Hematopoietic multipotent progenitor cell treated with erythropoietin and hydrocortisone succinate and interleukin-3 and kit ligand, for 17 days (in vitro differentiated cells): ENCODE results near the gene ABCD1.
"Not testable (repeated sequence)": the region's sequence is repeated elsewhere in the genome, so short reads cannot be mapped to it uniquely, and the experiment has no call there.

Experiments
- DNase-seq: peaks from one replicate; pipeline ENCODE4 v3.0.0-alpha.2; 2015; ENCODE audit warnings: low spot score

Gene ABCD1

GRCh38 chrX:153694256-153694655, 30.4 kb upstream of the ABCD1 start:
- DNase-seq: not testable (repeated sequence)

- no peak for DNase-seq
These were observed 29.9 kb upstream of the ABCD1 start for GRCh38 chrX:153694687-153695270.

- DNase-seq: no peak
These were observed 28.6 kb upstream of the ABCD1 start for GRCh38 chrX:153696100-153696499.

- not testable (repeated sequence) for DNase-seq
These were observed 28.1 kb upstream of the ABCD1 start for GRCh38 chrX:153696538-153696937.

- not testable (repeated sequence) for DNase-seq
These were observed 27.5 kb upstream of the ABCD1 start for GRCh38 chrX:153696986-153697722.

GRCh38 chrX:153697924-153698865, 26.5 kb upstream of the ABCD1 start:
- DNase-seq: no peak

GRCh38 chrX:153699210-153699783, 25.4 kb upstream of the ABCD1 start:
- DNase-seq: not testable (repeated sequence)

GRCh38 chrX:153699784-153700371, 24.8 kb upstream of the ABCD1 start:
- not testable (repeated sequence) for DNase-seq

- no peak for DNase-seq
These were observed 24.2 kb upstream of the ABCD1 start for GRCh38 chrX:153700376-153700945.

- DNase-seq: no peak
These were observed 23.7 kb upstream of the ABCD1 start for GRCh38 chrX:153700967-153701366.

- DNase-seq: no peak
These were observed 22.9 kb upstream of the ABCD1 start for GRCh38 chrX:153701706-153702105.

- DNase-seq: no peak
These were observed 22.2 kb upstream of the ABCD1 start for GRCh38 chrX:153702336-153703035.

GRCh38 chrX:153703036-153703370, 21.7 kb upstream of the ABCD1 start:
- no peak for DNase-seq

- DNase-seq: no peak
These were observed 20.6 kb upstream of the ABCD1 start for GRCh38 chrX:153704021-153704526.

GRCh38 chrX:153704631-153705402, 19.8 kb upstream of the ABCD1 start:
- DNase-seq: not testable (repeated sequence)

GRCh38 chrX:153705403-153706060, 19.1 kb upstream of the ABCD1 start:
- DNase-seq: not testable (repeated sequence)

- DNase-seq: no peak
These were observed 17.9 kb upstream of the ABCD1 start for GRCh38 chrX:153706799-153707198.

- DNase-seq: no peak
These were observed 17.2 kb upstream of the ABCD1 start for GRCh38 chrX:153707406-153707805.

GRCh38 chrX:153708415-153708814, 16.2 kb upstream of the ABCD1 start:
- DNase-seq: peak; percentile 83
